ENCODE measurements around the gene IL36B. TPM values are rescaled to one million over a fixed set of nuclear protein-coding genes. Genes with fewer than 3 reads are reported as not detected.

The IL36B gene
- total RNA-seq, 1 donor from 2014 or later = not detected

GRCh38 chr2:112994648-112995047 lies 58.0 kb downstream of the IL36B start:
- DNase-seq (ENCODE audit: low read depth) = no peak
- no peak for TF ChIP-seq CTCF (conservative IDR thresholded peaks at IDR 0.05; ENCODE audit: low read depth, low read length)
- no peak overlapping the region for H3K4me3 ChIP-seq (ENCODE audit: low read depth, low read length)

GRCh38 chr2:112993831-112994230 lies 58.8 kb downstream of the IL36B start:
- H3K4me3 ChIP-seq (ENCODE audit: low read depth, low read length) = no peak overlapping the region
- TF ChIP-seq CTCF (conservative IDR thresholded peaks at IDR 0.05; ENCODE audit: low read depth, low read length) = no peak
- DNase-seq (ENCODE audit: low read depth) = no peak

- no peak for TF ChIP-seq CTCF (conservative IDR thresholded peaks at IDR 0.05; ENCODE audit: low read depth, low read length)
- DNase-seq (ENCODE audit: low read depth) = no peak
- H3K4me3 ChIP-seq (ENCODE audit: low read depth, low read length) = no peak overlapping the region
These were observed 63.1 kb downstream of the IL36B start for GRCh38 chr2:112989611-112990010.

GRCh38 chr2:112985090-112985489 lies 67.6 kb downstream of the IL36B start:
- no peak overlapping the region for H3K4me3 ChIP-seq (ENCODE audit: low read depth, low read length)
- TF ChIP-seq CTCF (conservative IDR thresholded peaks at IDR 0.05; ENCODE audit: low read depth, low read length) = no peak
- no peak for DNase-seq (ENCODE audit: low read depth)

GRCh38 chr2:112980537-112980936 lies 72.1 kb downstream of the IL36B start:
- TF ChIP-seq CTCF (conservative IDR thresholded peaks at IDR 0.05; ENCODE audit: low read depth, low read length) = no peak
- no peak overlapping the region for H3K4me3 ChIP-seq (ENCODE audit: low read depth, low read length)
- DNase-seq (ENCODE audit: low read depth) = no peak

GRCh38 chr2:112979731-112980130 lies 72.9 kb downstream of the IL36B start:
- H3K4me3 ChIP-seq (ENCODE audit: low read depth, low read length) = no peak overlapping the region
- no peak for DNase-seq (ENCODE audit: low read depth)
- TF ChIP-seq CTCF (conservative IDR thresholded peaks at IDR 0.05; ENCODE audit: low read depth, low read length) = no peak

- no peak within 1 kb of the TSS for H3K4me3 ChIP-seq (ENCODE audit: low read depth, low read length)
- DNase-seq (ENCODE audit: low read depth) = no peak
- no peak for TF ChIP-seq CTCF (conservative IDR thresholded peaks at IDR 0.05; ENCODE audit: low read depth, low read length)
These were observed 75.1 kb downstream of the IL36B start, which contains the start of gene IL36G for GRCh38 chr2:112977559-112978056. IL36G (plus strand) TSS chr2:112978006; CDS start chr2:112978639, 633 bp downstream.
